Activated B cell treated with CpG ODN at 0.5 μM for 24 hours (primary cell): ENCODE measurements around the gene GSDME. TPM values are rescaled to one million over a fixed set of nuclear protein-coding genes. Genes with fewer than 3 reads are reported as not detected.

Experiments used
- ATAC-seq: fragments of 200-7000 bp; cut with Tn5 transposase; one replicate; pipeline ENCODE4 v1.10.0; 2021; ENCODE audit warnings: low read depth, mild to moderate bottlenecking, moderate library complexity
- CTCF ChIA-PET: fragments of 350-600 bp; sonication (Branson Sonifier 250); formaldehyde crosslinking; loops from one replicate; lab custom pipeline; 2021; ENCODE audit warnings: antibody characterized with exemption; lab: Charles Lee
- POLR2A ChIA-PET: fragments of 350-600 bp; sonication (Branson Sonifier 250); formaldehyde crosslinking; loops from one replicate; lab custom pipeline; 2021; ENCODE audit warnings: antibody characterized with exemption; lab: Charles Lee
- DNase-seq: peaks from one replicate; pipeline ENCODE4 v3.0.0; 2022
- H3K27ac Mint-ChIP-seq: one replicate; pipeline ENCODE4 v1.8.0; 2020; ENCODE audit warnings: mixed read lengths
- H3K27me3 Mint-ChIP-seq: one replicate; pipeline ENCODE4 v1.8.0; 2021; ENCODE audit warnings: mixed read lengths
- H3K36me3 Mint-ChIP-seq: one replicate; pipeline ENCODE4 v1.8.0; 2021; ENCODE audit warnings: low read depth, mixed read lengths
- H3K4me1 Mint-ChIP-seq: one replicate; pipeline ENCODE4 v1.8.0; 2021; ENCODE audit warnings: mixed read lengths
- H3K4me3 Mint-ChIP-seq: one replicate; pipeline ENCODE4 v1.8.0; 2020; ENCODE audit warnings: mild to moderate bottlenecking, mixed read lengths
- H3K9me3 Mint-ChIP-seq: one replicate; pipeline ENCODE4 v1.8.0; 2020; ENCODE audit warnings: mixed read lengths
- intact Hi-C: fragments of 100-400 bp; cut with micrococcal nuclease; formaldehyde crosslinking; loops from one replicate; pipeline ENCODE4 v1.15.1; 2024
- total RNA-seq: library from RNA; stranded (reverse); gene quantifications from 2 replicates; pipeline ENCODE4 v1.2.3, GENCODE V29; 2022
- TF ChIP-seq, protein P1 (sequence below): fragments of 200-600 bp; IDR thresholded peaks from one replicate; pipeline ENCODE4 v1.8.0; 2022; ENCODE audit warnings: antibody characterized with exemption, mild to moderate bottlenecking

The GSDME gene
- total RNA-seq, 1 donor from 2014 or later: 4.1 TPM

- POLR2A ChIA-PET: no interaction called here
- H3K27ac Mint-ChIP-seq: no peak overlapping the region
- TF ChIP-seq, protein P1, sequence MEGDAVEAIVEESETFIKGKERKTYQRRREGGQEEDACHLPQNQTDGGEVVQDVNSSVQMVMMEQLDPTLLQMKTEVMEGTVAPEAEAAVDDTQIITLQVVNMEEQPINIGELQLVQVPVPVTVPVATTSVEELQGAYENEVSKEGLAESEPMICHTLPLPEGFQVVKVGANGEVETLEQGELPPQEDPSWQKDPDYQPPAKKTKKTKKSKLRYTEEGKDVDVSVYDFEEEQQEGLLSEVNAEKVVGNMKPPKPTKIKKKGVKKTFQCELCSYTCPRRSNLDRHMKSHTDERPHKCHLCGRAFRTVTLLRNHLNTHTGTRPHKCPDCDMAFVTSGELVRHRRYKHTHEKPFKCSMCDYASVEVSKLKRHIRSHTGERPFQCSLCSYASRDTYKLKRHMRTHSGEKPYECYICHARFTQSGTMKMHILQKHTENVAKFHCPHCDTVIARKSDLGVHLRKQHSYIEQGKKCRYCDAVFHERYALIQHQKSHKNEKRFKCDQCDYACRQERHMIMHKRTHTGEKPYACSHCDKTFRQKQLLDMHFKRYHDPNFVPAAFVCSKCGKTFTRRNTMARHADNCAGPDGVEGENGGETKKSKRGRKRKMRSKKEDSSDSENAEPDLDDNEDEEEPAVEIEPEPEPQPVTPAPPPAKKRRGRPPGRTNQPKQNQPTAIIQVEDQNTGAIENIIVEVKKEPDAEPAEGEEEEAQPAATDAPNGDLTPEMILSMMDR: no peak
- no peak for DNase-seq
- peaks cover 14% of the 10 kb centered on the region for H3K4me1 Mint-ChIP-seq
- CTCF ChIA-PET: no interaction called here
- H3K4me3 Mint-ChIP-seq: no peak overlapping the region
- no peaks in the 10 kb centered on the region for H3K36me3 Mint-ChIP-seq
- H3K9me3 Mint-ChIP-seq: no peaks in the 10 kb centered on the region
- ATAC-seq: no peak
- peaks cover 2% of the 10 kb centered on the region for H3K27me3 Mint-ChIP-seq
- intact Hi-C loops: no loop called here
Measured at GRCh38 chr7:24751484-24751883, 5.8 kb downstream of the GSDME start.

- TF ChIP-seq, protein P1: no peak
- Mint-ChIP-seq H3K27me3 (peaks cover under 1% of the 10 kb centered on the region), H3K9me3 (no peaks in the 10 kb centered on the region), H3K4me3 (no peak overlapping the region), H3K27ac (no peak overlapping the region), H3K4me1 (peaks cover 5% of the 10 kb centered on the region), H3K36me3 (no peaks in the 10 kb centered on the region)
- ChIA-PET CTCF (no interaction called here), POLR2A (no interaction called here)
- intact Hi-C loops: no loop called here
- DNase-seq: no peak
- ATAC-seq: no peak
Measured at GRCh38 chr7:24750441-24751055, 6.7 kb downstream of the GSDME start.

- no peaks in the 10 kb centered on the region for H3K4me1 Mint-ChIP-seq
- POLR2A ChIA-PET: no interaction called here
- intact Hi-C loops: no loop called here
- H3K27me3 Mint-ChIP-seq: no peaks in the 10 kb centered on the region
- DNase-seq (no peak), ATAC-seq (no peak)
- no peaks in the 10 kb centered on the region for H3K9me3 Mint-ChIP-seq
- CTCF ChIA-PET: no interaction called here
- no peak overlapping the region for H3K27ac Mint-ChIP-seq
- no peaks in the 10 kb centered on the region for H3K36me3 Mint-ChIP-seq
- no peak overlapping the region for H3K4me3 Mint-ChIP-seq
- TF ChIP-seq, protein P1: no peak
Measured at GRCh38 chr7:24748521-24748920, 8.7 kb downstream of the GSDME start.

DNA sequence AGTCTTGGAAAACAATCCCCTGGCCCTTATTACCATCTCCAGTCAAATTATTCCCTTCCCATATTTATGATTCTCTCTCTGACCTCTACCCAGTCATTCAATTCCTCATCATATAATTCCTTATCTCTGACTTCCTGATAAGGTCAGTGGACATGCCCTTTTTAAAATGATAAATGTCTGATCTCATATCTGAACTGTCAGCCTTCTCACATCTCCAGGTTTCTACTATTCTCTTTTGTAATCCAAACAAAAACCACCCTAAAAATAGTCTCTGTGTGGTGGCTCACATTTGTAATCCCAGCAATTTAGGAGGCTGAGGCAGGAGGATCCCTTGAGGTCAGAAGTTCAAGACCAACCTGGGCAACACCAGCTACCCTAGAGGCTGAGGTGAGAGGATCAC lies 11.9 kb downstream of the GSDME start:
- Mint-ChIP-seq H3K36me3 (no peaks in the 10 kb centered on the region), H3K4me1 (no peaks in the 10 kb centered on the region), H3K9me3 (no peaks in the 10 kb centered on the region), H3K27ac (no peak overlapping the region), H3K27me3 (no peaks in the 10 kb centered on the region), H3K4me3 (no peak overlapping the region)
- DNase-seq (no peak), ATAC-seq (no peak)
- ChIA-PET POLR2A (no interaction called here), CTCF (no interaction called here)
- intact Hi-C loops: no loop called here
- TF ChIP-seq, protein P1: no peak

GRCh38 chr7:24743471-24743870 lies 13.8 kb downstream of the GSDME start:
- Mint-ChIP-seq H3K9me3 (peaks cover 5% of the 10 kb centered on the region), H3K4me3 (no peak overlapping the region), H3K36me3 (no peaks in the 10 kb centered on the region), H3K27me3 (no peaks in the 10 kb centered on the region), H3K4me1 (no peaks in the 10 kb centered on the region), H3K27ac (no peak overlapping the region)
- intact Hi-C loops: no loop called here
- CTCF ChIA-PET: no interaction called here
- DNase-seq (no peak), ATAC-seq (no peak)
- TF ChIP-seq, protein P1: no peak
- POLR2A ChIA-PET: no interaction called here
